ENCODE data around the gene ZNF277.

ZNF277 gene

GRCh38 chr7:112173568-112173905 is 33.0 kb upstream of the ZNF277 start:
- no peak for ATAC-seq (ENCODE audit: low read depth)
- Mint-ChIP-seq H3K27ac (no peak overlapping the region), H3K27me3 (peaks cover 10% of the 10 kb centered on the region), H3K9me3 (no peaks in the 10 kb centered on the region), H3K36me3 (no peaks in the 10 kb centered on the region), H3K4me3 (no peak overlapping the region), H3K4me1 (no peaks in the 10 kb centered on the region)
- DNase-seq (ENCODE audit: low spot score in 2 of 2) = no peak

- no peaks in the 10 kb centered on the region for H3K9me3 Mint-ChIP-seq
These were observed 32.3 kb upstream of the ZNF277 start for GRCh38 chr7:112174192-112174591.

GRCh38 chr7:112176241-112176640 is 30.3 kb upstream of the ZNF277 start:
- no peak for DNase-seq (ENCODE audit: low spot score in 2 of 2)
- Mint-ChIP-seq H3K36me3 (no peaks in the 10 kb centered on the region), H3K27ac (no peak overlapping the region), H3K4me3 (no peak overlapping the region), H3K9me3 (no peaks in the 10 kb centered on the region), H3K27me3 (peaks cover 10% of the 10 kb centered on the region), H3K4me1 (no peaks in the 10 kb centered on the region)
- no peak for ATAC-seq (ENCODE audit: low read depth)

More at GRCh38 chr7:112174192-112174591, 32.3 kb upstream of the ZNF277 start:
- ATAC-seq (ENCODE audit: low read depth) (no peak), DNase-seq (ENCODE audit: low spot score in 2 of 2) (no peak)
- Mint-ChIP-seq H3K4me1 (no peaks in the 10 kb centered on the region), H3K4me3 (no peak overlapping the region), H3K27me3 (peaks cover 10% of the 10 kb centered on the region), H3K36me3 (no peaks in the 10 kb centered on the region), H3K27ac (no peak overlapping the region)

GRCh38 chr7:112176693-112177415 is 29.6 kb upstream of the ZNF277 start:
- no peaks in the 10 kb centered on the region for H3K36me3 Mint-ChIP-seq
- no peak for ATAC-seq (ENCODE audit: low read depth)
- H3K4me1 Mint-ChIP-seq = no peaks in the 10 kb centered on the region
- no peak for DNase-seq (ENCODE audit: low spot score in 2 of 2)
- H3K4me3 Mint-ChIP-seq = no peak overlapping the region
- no peak overlapping the region for H3K27ac Mint-ChIP-seq
- H3K9me3 Mint-ChIP-seq = no peaks in the 10 kb centered on the region
- peaks cover 10% of the 10 kb centered on the region for H3K27me3 Mint-ChIP-seq

GRCh38 chr7:112180223-112180622 is 26.3 kb upstream of the ZNF277 start:
- Mint-ChIP-seq H3K4me3 (no peak overlapping the region), H3K9me3 (no peaks in the 10 kb centered on the region), H3K4me1 (no peaks in the 10 kb centered on the region), H3K27ac (no peak overlapping the region), H3K36me3 (no peaks in the 10 kb centered on the region), H3K27me3 (peaks cover 7% of the 10 kb centered on the region)
- ATAC-seq (ENCODE audit: low read depth) (no peak), DNase-seq (ENCODE audit: low spot score in 2 of 2) (no peak)

- H3K4me1 Mint-ChIP-seq = no peaks in the 10 kb centered on the region
- H3K27ac Mint-ChIP-seq = no peak overlapping the region
- H3K4me3 Mint-ChIP-seq = no peak overlapping the region
- no peaks in the 10 kb centered on the region for H3K9me3 Mint-ChIP-seq
- ATAC-seq (ENCODE audit: low read depth) (no peak), DNase-seq (ENCODE audit: low spot score in 2 of 2) (no peak)
- peaks cover 2% of the 10 kb centered on the region for H3K27me3 Mint-ChIP-seq
- no peaks in the 10 kb centered on the region for H3K36me3 Mint-ChIP-seq
These were observed 23.7 kb upstream of the ZNF277 start for GRCh38 chr7:112182749-112183148.

- Mint-ChIP-seq H3K9me3 (no peaks in the 10 kb centered on the region), H3K36me3 (no peaks in the 10 kb centered on the region), H3K27ac (no peak overlapping the region), H3K4me1 (no peaks in the 10 kb centered on the region), H3K4me3 (no peak overlapping the region), H3K27me3 (peaks cover 2% of the 10 kb centered on the region)
- ATAC-seq (ENCODE audit: low read depth) (no peak), DNase-seq (ENCODE audit: low spot score in 2 of 2) (no peak)
These were observed 23.2 kb upstream of the ZNF277 start for GRCh38 chr7:112183266-112183665.

GRCh38 chr7:112184455-112184854 is 22.0 kb upstream of the ZNF277 start:
- peaks cover 2% of the 10 kb centered on the region for H3K27me3 Mint-ChIP-seq
- no peak overlapping the region for H3K4me3 Mint-ChIP-seq
- H3K4me1 Mint-ChIP-seq = no peaks in the 10 kb centered on the region
- no peak overlapping the region for H3K27ac Mint-ChIP-seq
- ATAC-seq (ENCODE audit: low read depth) (no peak), DNase-seq (ENCODE audit: low spot score in 2 of 2) (no peak)
- H3K36me3 Mint-ChIP-seq = no peaks in the 10 kb centered on the region
- no peaks in the 10 kb centered on the region for H3K9me3 Mint-ChIP-seq

GRCh38 chr7:112185005-112185834 is 21.3 kb upstream of the ZNF277 start:
- ATAC-seq (ENCODE audit: low read depth) (no peak), DNase-seq (ENCODE audit: low spot score in 2 of 2) (no peak)
- no peak overlapping the region for H3K27ac Mint-ChIP-seq
- H3K27me3 Mint-ChIP-seq = peaks cover 7% of the 10 kb centered on the region
- no peak overlapping the region for H3K4me3 Mint-ChIP-seq
- no peaks in the 10 kb centered on the region for H3K9me3 Mint-ChIP-seq
- H3K36me3 Mint-ChIP-seq = no peaks in the 10 kb centered on the region
- H3K4me1 Mint-ChIP-seq = no peaks in the 10 kb centered on the region

GRCh38 chr7:112186300-112186699 is 20.2 kb upstream of the ZNF277 start:
- no peak for DNase-seq (ENCODE audit: low spot score in 2 of 2)
- ATAC-seq (ENCODE audit: low read depth) = no peak
- Mint-ChIP-seq H3K9me3 (no peaks in the 10 kb centered on the region), H3K27ac (no peak overlapping the region), H3K4me3 (no peak overlapping the region), H3K4me1 (no peaks in the 10 kb centered on the region), H3K36me3 (no peaks in the 10 kb centered on the region), H3K27me3 (peaks cover 10% of the 10 kb centered on the region)

- no peak overlapping the region for H3K27ac Mint-ChIP-seq
- no peak for DNase-seq (ENCODE audit: low spot score in 2 of 2)
- no peak for ATAC-seq (ENCODE audit: low read depth)
- H3K4me3 Mint-ChIP-seq = no peak overlapping the region
- peaks cover 10% of the 10 kb centered on the region for H3K27me3 Mint-ChIP-seq
- no peaks in the 10 kb centered on the region for H3K4me1 Mint-ChIP-seq
- no peaks in the 10 kb centered on the region for H3K9me3 Mint-ChIP-seq
- H3K36me3 Mint-ChIP-seq = no peaks in the 10 kb centered on the region
These were observed 18.2 kb upstream of the ZNF277 start for GRCh38 chr7:112188257-112188656.

- Mint-ChIP-seq H3K36me3 (no peaks in the 10 kb centered on the region), H3K4me1 (no peaks in the 10 kb centered on the region), H3K9me3 (no peaks in the 10 kb centered on the region), H3K27me3 (peaks cover 11% of the 10 kb centered on the region), H3K4me3 (no peak overlapping the region), H3K27ac (no peak overlapping the region)
- DNase-seq (ENCODE audit: low spot score in 2 of 2) = no peak
- no peak for ATAC-seq (ENCODE audit: low read depth)
These were observed 16.8 kb upstream of the ZNF277 start for GRCh38 chr7:112189691-112190090.

- H3K36me3 Mint-ChIP-seq = no peaks in the 10 kb centered on the region
- H3K9me3 Mint-ChIP-seq = no peaks in the 10 kb centered on the region
- peaks cover 11% of the 10 kb centered on the region for H3K27me3 Mint-ChIP-seq
- H3K4me3 Mint-ChIP-seq = no peak overlapping the region
- no peaks in the 10 kb centered on the region for H3K4me1 Mint-ChIP-seq
- H3K27ac Mint-ChIP-seq = no peak overlapping the region
- no peak for DNase-seq (ENCODE audit: low spot score in 2 of 2)
- ATAC-seq (ENCODE audit: low read depth) = no peak
These were observed 16.4 kb upstream of the ZNF277 start for GRCh38 chr7:112190120-112190519.

- Mint-ChIP-seq H3K9me3 (no peaks in the 10 kb centered on the region), H3K27ac (no peak overlapping the region), H3K36me3 (no peaks in the 10 kb centered on the region), H3K4me1 (no peaks in the 10 kb centered on the region), H3K4me3 (no peak overlapping the region), H3K27me3 (peaks cover 16% of the 10 kb centered on the region)
- ATAC-seq (ENCODE audit: low read depth) (no peak), DNase-seq (ENCODE audit: low spot score in 2 of 2) (no peak)
These were observed 14.0 kb upstream of the ZNF277 start for GRCh38 chr7:112192236-112193154.
